DMS 273 treated with DMSO at 0.1 percent for 48 hours (cell line): ENCODE results near the gene FAM184B.
A peak's percentile ranks its signal among the peaks of the same experiment; 100 is the strongest.

Experiments
- DNase-seq: peaks from one replicate; lab custom pipeline; 2025; lab: John Stamatoyannopoulos, UW

FAM184B gene

DNA sequence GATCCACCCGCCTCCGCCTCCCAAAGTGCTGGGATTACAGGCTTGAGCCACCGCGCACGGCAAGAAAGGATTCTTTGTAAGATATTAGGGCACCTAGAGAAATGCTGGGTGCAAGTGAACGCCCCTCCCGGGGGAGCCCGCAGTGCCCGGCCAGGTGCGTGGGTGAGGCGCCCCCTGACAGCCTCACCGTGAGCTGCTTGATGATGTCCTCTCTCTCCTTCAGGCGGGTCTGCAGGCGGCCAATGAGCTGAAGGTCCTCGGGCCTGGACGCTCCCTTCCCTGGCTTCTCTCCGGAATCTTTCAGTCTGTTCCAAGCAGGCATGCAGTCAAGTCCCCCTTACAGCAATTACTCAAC is 145.1 kb downstream of the FAM184B start:
- DNase-seq: no peak

DNA sequence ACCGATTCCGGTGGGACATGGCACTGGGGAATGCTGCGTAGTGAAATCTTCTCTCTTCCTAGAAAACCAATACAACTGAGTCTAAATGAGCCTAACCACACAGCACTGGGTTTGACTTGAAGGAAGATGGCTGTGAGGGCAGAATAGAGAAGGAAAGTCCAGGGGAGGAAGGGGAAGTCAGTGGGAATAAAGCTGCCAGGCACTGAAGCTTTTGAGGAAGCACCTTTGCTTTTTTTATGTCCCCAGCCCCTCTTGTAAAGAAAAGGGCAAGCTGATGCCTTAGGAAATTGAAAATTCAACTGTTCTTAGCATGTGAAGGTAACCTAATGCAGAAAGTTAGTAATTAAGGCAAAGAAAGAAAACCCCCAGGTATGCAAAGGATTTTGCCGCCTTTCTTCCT is 146.4 kb downstream of the FAM184B start:
- DNase-seq: no peak

DNA sequence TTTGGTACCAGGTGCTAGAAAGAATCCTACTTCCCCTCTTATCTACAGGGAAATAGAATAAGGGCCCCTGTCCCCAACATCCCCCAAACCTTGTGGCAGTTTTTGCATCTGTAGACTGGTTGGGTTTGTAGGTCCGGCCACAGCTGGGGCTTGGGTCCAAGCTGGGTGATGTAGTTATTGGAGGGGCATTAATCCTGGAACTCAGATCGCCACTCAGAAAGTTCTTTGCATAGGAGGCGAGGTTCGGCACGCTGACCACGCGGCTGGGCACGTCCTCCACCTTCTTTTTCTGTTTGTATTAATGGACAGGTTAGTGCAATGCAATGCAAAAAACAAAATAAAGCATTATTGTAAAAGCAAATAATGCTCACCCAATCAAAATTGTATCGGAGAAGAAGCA is 147.8 kb downstream of the FAM184B start:
- no peak for DNase-seq

DNA sequence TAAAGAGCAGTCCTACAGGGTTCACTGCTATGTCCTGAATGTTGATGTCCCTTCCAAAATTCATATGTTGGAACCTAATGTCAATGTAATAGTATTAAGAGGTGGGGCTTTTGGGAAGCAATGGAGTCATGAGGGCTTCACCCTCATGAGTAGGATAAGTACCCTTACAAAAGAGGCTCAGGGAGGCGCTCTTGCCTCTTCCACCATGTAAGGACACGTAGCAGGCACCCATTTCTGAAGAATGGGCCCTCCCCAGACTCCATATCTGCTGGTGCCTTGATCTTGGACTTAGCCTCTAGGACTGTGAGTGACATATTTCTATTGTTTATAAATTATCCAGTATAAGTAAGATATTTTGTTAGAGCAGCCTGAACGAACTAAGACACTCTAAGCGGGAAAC is 151.2 kb downstream of the FAM184B start:
- DNase-seq: no peak

DNA sequence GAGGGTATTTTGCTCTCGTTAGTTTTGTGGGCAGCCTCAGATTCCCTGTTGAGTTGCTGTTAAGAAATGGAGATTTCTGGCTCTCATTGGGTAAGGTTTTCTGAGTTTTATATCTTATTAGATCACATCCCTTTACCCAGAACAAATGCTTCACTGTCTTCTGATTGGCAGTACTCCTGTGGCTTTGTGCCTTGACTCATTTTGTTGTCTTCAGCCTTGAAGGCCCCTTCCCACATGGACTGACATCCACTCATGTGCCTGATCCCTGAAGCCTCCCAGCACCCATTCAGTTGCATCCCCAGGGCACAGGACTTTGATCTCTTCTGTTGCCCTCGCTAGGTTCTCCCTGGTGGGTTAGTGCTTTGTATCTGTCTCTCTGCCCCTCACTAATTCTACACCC is 156.6 kb downstream of the FAM184B start:
- no peak for DNase-seq

DNA sequence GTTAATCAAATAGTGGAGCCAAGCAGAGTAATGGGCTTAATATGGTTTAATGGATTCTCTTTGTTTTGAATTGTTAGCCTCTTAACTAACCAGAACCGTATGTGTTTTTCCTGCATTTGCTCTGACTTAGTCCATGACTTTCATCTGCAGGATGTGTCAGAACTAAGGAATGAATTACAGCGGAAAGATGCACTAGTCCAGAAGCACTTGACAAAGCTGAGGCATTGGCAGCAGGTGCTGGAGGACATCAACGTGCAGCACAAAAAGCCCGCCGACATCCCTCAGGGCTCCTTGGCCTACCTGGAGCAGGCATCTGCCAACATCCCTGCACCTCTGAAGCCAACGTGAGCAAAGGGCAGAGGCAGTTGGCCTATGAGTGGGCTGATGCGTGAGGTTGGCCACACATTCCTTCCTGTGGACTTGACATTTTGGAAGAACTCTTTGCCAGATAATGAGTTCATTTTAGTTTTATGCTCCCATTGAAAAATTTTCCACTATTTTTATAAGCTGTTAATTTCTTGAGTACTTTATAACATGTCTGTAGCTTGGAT is 157.9 kb downstream of the FAM184B start:
- DNase-seq: no peak

DNA sequence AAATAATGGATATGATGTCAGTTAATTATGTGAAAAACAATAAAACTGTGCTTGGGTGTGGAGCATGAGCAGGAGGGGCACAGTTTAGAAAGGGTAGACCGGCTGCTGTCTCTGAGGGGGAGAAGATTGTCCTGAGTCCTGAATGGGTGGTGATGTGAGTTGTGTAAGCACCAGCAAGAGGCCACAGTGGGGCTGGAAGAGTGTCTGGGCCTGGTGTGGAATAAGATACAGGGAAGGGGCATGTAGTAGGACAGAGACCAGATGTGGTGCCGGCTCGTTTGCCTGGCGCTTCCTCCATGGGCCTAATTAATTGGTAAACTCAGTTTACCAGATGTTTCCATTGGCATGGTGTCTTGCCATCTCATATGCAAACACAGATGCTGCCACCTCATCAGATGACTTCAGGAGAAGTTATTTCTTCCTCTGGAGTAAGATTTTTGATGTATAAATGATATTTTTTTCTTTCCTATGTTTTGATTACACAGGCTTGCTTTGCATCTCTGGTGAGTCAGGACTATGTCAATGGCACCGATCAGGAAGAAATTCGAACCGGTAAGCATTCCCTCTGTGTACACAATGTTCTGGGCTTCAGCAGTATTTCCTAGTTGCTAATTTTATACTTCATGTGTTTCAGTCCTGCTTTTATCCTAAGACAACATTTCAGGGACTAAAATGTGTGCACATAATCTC is 161.9 kb downstream of the FAM184B start:
- no peak for DNase-seq

DNA sequence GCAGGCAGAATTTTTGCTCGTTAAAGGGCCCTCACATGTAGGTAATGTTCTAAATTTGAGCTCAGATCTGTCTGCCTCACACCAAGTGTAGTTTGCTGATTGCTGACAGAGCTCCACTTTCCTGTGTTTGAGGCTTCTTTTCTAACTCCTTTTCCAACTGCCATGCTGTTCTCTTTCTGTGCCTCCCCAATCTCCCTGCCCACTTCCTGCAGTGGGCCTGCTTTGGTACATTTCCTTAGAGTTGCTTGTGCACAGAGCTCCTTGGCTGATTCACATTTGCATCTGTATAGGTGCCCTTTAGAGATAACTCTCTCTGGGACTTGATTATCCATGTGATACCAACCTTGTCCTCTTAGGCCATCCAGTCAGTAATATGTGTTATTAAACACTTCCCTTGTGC is 162.5 kb downstream of the FAM184B start:
- no peak for DNase-seq

DNA sequence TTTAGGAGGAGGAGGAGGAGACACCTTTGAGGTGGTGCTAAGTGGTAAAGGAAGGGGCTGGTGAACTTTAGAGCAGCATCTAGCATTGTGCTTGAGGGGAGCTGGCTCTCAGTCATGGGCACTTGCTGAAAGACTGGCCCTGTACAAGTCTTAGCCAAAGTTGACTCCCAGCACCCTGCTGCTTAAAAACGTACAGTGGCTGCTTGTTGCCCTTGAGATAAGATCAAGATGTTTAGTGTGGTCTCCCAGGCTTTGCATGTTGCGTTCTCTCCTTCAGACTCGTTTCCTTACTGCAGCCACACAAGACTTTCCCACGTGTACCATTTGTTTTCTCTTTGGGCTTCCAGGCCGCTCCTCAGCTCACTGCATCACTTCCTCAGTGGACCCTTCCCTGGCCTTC is 165.1 kb downstream of the FAM184B start:
- no peak for DNase-seq

DNA sequence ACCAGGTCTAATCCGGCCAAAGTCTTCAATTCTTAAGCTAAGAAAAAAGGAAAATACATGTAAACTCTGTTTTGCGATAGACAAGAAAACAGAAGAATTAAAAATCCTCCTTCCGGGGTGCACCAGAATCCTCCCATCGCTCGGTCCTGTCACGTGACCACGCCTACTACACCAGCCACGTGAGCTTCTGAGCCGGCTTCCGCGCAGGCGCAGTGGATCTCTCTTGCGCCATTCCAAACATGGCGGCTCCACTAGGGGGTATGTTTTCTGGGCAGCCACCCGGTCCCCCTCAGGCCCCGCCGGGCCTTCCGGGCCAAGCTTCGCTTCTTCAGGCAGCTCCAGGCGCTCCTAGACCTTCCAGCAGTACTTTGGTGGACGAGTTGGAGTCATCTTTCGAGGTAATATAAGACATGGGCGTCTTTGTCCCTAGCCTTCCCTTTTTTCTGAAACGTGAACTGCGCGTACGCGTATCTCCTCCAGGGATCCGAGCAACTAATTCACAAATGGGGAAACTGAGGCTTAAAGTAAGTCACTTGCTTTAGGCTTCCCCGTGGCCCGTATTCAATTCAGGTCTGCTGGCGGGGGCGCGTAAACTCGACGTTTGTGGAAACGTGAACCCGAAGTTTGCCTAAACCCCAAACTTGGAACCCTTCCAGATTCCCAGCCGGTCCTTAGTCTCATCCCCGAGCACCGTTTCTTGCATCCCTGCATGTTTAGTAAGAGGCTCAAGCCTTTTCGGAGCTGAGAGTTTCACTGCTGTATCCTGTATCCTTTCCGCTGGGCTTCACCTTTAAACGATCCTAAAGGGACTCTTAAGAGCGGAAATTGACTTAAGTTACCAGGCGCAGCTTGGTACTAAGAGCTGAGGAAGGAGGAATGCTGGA is 166.8 kb downstream of the FAM184B start, which contains the start of gene MED28:
Gene MED28 (plus strand): TSS at position 226 of the 884 bp plus-strand sequence. CDS start 14 bp downstream, at position 240.
- peak; percentile 84 for DNase-seq

DNA sequence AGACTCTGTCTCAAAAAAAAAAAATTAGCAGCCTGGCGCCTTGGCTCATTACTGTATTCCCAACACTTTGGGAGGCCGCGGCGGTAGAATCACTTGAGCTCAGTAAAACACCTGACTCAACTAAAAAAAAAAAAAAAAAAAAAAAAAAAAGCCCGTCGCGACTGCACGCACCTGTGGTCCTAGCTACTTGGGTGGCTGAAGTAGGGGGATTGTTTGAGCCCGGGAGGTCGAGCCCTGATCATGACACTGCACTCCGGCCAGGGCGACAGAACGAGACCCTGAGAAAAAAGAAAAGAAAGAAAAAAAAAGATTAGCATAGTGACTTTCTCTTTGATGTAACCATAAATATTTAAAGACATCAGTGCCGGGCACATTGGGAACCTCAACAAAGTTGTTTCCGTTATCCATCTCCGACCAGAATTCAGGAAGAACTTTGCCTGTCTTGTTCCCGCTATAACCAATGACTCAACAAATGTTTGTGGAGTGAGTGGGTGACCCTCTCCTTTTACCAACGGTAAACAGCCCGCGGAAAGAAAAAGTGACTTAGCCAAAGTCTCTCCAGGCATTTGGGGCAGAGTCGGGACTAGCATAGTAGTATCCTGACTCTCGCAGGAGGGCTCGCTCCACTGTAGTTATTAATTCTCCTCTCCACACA is 167.5 kb downstream of the FAM184B start:
- DNase-seq: no peak

DNA sequence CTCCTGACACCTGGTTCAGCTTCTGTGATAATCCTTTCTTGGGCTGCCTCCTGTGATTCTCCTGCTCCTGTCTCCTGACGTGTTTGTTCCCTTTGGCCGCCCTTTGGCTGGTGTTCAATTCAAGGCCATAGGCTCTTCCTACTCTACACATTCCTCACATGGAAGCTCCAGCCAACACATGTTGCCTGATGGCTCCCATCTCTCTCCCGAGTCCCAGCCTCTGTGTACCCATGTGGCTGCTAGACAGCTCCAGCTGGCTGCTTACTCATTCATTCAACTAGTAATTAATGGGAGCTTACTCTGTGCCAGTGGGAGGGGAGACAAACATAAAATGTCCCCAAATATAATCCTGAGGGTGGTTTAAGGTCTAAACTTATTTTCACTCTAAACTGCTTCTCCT is 176.2 kb downstream of the FAM184B start:
- no peak for DNase-seq

DNA sequence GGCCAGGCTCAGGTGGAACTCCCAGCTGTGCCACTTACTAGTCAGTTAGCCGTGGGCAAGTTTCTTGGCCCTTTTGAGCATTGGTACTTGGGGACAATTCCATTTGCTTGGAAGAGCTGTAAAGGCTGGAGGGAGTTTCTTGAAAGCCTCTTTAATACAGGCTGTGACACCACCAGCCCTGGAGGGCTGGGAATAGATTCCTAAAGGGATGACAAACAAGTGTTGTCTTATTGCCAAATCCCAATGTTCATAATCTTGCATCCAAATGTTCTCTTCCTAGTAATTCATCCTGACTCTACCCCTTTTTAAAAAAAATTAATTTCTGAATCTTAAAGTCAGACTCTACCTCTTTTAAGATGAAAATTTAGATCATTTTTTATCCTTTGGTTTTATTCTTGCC is 181.6 kb downstream of the FAM184B start:
- no peak for DNase-seq

DNA sequence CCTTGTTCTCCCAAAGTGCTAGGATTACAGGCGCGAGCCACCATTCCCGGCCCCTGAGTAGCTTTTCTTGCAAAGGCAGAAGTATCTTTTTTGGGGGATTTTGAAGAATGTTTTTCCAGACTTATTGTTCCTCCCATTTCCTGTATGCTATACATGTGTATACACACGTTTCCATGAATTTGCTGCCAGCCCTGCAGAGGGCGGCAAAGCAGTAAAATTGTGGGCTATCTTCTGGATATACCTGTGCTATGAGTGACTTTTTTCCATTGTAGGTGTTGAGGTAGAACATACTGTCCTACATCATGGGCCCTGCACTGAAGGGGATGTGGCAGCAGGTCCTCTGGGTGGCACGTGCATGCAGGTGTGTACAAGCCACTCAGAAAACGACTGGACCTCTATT is 183.9 kb downstream of the FAM184B start:
- no peak for DNase-seq

DNA sequence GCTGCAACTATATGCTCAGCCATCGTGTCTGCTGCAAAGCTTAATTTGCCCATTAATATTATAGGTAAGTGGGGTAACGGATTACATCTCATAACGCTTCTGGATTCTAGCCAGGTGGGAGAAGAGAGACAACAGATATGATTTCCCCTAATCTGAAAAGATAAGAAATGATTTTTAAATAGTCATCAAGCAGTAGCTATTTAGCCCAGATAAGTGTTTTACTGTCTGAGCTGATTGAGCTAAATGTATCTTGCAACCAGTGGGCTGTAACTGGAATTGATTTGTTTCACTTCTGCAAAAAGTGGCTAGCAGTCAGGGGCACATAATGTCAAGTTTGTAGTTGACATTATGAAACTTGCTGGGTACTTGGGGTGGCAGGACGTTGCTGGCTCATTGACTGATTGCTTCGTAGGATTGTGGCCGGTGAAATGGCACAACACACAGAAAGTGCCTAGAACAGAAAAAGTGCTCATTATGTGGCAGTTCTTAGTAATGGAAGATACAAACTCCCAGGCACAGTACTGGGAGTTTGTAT is 185.9 kb downstream of the FAM184B start:
- no peak for DNase-seq

DNA sequence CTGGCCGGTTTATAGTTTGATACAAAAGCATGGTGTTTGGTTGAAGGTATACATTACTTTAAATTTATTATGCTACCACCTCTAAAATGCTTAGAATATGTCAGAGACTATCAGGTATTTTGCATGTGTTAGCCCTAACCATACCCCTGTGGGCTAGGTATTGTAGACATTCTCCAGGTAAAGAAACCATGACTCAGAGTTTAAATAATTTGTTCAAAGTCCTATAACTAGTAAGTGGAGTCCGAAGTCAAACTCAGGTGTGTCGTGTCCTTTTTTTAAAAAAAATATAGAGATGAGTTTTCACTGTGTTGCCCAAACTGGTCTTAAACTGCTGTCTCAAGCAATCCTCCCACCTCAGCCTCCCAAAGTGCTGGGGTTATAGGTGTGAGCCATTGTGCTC is 192.1 kb downstream of the FAM184B start:
- no peak for DNase-seq

DNA sequence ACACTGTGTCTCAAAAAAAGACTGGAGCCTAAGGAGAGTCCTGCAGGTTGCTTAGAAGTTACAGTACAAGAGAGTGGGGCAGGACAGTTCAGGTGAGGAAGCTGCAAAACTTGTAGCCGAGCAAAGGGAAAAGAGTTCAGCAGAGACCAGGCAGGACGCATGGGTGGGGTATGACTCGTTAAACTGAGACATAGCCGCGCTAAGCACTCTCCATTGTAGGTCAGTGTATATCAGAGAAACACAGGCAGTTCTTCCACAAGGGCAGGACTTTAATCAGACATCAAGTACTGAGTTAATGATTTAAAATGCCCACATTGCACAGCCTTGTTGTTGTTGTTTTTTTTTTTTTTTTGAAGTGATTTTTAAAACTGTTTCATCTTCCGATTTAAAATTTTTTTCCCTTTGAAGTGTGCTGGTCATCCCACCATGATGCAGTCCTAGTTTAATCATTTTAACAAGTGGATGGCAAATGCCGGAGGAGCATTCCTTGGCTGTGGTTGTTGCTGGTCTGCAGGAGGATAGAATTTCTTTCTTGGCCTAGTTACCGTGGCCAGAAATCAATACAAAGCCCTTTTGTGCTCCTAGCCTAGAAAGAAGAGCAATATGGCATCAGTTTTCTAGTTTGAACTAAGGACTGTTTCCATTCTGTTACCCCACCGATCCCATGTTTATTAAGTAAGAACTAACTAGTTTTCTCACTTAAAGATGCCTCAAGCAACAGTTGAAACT is 194.2 kb downstream of the FAM184B start:
- DNase-seq: no peak

DNA sequence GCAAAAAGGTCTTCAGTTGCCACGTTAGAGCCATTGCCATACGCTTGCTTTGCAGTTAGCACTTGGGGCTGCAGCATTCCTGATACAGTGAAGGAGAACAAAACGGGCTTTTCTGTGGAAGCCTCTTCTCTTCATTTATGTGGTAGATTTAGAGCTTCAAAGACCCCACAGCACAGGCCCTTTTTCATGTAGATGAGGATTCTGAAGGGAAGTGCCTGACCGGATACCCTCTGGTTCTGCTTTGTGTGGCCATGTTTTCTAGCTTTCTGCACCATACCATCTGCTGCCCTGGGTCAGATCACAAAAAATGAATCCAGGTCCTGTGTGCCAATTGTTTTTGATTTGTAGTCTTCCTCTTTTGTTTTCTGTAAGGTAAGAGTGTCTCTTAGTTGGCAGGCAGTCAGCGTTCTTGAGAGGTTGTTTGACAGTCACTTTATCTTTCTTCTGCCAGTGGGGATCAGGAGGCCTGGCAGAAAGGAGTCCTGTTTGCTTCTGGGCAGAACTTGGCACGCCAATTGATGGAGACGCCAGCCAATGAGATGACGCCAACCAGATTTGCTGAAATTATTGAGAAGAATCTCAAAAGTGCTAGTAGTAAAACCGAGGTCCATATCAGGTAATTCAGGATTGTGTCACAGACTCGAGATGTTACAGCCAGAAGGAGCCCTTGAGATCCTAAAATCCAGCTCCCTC is 196.8 kb downstream of the FAM184B start:
- DNase-seq: no peak

DNA sequence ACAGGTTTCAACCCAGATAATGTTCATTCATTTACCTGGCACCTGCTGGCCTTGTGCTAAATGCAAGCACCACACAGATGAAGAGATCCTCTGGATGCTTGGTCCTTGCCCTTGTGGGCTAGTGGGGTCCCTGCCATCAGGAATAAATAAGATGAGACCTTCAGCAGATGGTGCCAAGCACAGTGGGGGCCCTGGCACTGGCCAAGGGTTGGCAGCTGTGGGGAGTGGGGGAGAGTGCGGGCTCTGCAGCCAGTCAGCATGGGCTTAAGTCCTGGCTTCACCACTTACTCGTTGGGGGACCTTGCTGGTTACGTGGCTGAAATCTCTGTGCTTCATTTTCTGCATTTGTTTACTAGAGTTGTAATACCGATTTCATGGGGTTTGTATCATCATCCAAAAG is 197.5 kb downstream of the FAM184B start:
- no peak for DNase-seq

DNA sequence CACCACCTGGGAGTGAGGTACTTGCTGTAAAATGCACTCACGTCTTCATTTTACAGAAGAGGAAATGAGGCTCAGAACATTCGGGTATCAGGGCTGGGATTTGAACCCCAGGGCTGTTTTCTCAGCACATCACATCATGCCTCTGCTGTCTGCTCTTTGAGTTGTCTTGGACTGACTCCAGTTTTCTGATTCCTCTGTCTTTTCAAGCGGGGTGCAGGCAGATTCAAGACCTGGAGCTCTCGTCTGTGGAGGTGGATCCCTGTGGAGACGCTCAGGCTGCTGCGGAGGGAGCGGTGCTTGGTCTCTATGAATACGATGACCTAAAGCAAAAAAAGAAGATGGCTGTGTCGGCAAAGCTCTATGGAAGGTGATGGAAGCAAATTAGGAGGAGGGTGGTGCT is 198.1 kb downstream of the FAM184B start:
- no peak for DNase-seq

DNA sequence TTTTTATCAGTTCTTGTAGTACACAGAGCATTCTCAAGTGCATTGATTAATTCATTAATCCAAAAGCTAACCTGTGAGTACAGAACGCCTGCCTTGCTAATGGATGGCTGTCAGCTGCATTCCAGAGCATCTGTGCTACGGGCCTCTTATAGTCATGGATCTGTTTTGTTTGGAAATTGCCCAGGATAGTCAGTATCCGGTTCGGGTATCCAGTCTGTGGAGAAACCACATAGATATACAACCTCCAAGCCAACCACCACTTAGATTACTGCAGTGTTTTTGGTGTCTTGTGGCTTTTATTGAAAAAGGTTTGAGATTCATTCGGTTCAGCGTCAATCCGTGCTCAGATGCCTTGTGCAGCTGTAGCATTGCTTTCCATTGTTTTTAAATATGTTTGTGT is 200.5 kb downstream of the FAM184B start:
- DNase-seq: no peak
